Breast epithelium (tissue), 3 donors: Measurements from ENCODE around the gene BABAM2.

ENCODE experiments used
- CTCF ChIP-seq, 3 donors: fragments of 450-650 bp; IDR thresholded peaks; one replicate each; pipeline ENCODE4 v1.5.1; 2016 to 2017; ENCODE audit warnings: antibody characterized with exemption in 3 of 3, mild to moderate bottlenecking in 3 of 3, moderate library complexity in 3 of 3
- POLR2A ChIP-seq: fragments of 450-650 bp; IDR thresholded peaks from one replicate; pipeline ENCODE4 v1.6.1; 2016; ENCODE audit warnings: antibody characterized with exemption, mild to moderate bottlenecking, moderate library complexity
- POLR2AphosphoS5 ChIP-seq, 3 donors: sonication (generic); formaldehyde crosslinking; IDR thresholded peaks; one replicate each; pipeline ENCODE4 v1.6.1; 2017; ENCODE audit warnings: antibody characterized with exemption in 3 of 3

GRCh38 chr2:28163627-28164279, 273.2 kb downstream of the BABAM2 start:
- TF ChIP-seq CTCF (IDR thresholded peaks at IDR 0.05) (no peak), POLR2A (no peak), POLR2AphosphoS5 (IDR thresholded peaks at IDR 0.05) (no peak)
